ENCODE data around the gene SLCO3A1.

DNA sequence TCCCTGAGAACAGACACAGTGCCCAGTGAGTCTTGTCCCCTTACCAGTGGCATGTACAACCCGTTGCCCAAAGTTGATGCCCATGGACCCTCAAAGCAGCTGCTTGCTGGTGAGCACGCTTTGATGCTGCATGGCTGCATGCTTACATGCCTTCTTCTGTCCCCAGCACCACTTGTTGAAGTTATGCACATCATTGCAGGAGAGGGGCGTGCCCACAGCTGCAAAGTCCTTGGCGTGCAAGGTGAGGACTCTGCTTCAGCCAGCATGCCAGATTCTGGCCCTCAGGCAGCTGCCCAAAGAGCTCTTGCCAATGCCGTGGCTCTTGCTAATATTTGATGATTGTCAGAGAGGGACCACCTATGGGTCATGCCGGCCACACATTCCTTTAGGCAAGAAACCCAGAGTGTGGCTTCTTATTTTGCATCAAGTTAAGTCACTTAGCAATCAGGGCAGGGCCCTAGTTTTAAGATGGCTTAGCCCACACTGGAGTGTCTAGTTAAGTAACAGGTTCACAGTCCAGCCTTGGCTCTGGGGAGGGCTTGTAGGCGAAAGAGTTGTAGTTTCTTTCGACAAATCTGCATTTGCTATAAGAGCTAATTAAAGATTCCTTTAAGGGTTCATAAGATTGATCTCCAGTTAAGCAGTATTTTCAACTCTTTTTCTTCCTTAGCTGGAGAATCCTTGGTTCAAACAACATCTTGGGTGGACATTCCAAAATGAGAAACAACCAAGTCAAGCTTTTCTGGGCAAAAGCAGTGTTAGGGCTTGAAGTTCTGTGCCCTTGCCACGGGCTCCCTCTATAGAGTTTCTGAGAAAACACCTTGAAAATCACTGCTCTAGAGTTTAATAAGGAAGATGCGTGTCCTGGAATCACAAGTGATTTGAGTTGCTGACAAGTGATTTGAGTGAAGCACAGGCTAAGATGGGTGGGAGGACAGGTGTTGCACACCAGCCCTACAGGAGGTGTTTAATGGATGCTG lies 128.6 kb downstream of the SLCO3A1 start:
- TF ChIP-seq, protein P1, sequence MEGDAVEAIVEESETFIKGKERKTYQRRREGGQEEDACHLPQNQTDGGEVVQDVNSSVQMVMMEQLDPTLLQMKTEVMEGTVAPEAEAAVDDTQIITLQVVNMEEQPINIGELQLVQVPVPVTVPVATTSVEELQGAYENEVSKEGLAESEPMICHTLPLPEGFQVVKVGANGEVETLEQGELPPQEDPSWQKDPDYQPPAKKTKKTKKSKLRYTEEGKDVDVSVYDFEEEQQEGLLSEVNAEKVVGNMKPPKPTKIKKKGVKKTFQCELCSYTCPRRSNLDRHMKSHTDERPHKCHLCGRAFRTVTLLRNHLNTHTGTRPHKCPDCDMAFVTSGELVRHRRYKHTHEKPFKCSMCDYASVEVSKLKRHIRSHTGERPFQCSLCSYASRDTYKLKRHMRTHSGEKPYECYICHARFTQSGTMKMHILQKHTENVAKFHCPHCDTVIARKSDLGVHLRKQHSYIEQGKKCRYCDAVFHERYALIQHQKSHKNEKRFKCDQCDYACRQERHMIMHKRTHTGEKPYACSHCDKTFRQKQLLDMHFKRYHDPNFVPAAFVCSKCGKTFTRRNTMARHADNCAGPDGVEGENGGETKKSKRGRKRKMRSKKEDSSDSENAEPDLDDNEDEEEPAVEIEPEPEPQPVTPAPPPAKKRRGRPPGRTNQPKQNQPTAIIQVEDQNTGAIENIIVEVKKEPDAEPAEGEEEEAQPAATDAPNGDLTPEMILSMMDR (conservative IDR thresholded peaks at IDR 0.05; ENCODE audit: low read length) = no peak
- no peak for TF ChIP-seq EZH2phosphoT487 (IDR thresholded peaks at IDR 0.05; ENCODE audit: borderline replicate concordance)

All from Loucy (cell line).